Measurements from ENCODE around the gene PPP3R1. TPM values are rescaled to one million over a fixed set of nuclear protein-coding genes. Genes with fewer than 3 reads are reported as not detected.

The PPP3R1 gene
- total RNA-seq, 1 donor from 2014 or later = 72.3 TPM

GRCh38 chr2:68236103-68236734, 16.1 kb downstream of the PPP3R1 start:
- Mint-ChIP-seq H3K4me1 (ENCODE audit: low read depth) (peaks cover 58% of the 10 kb centered on the region), H3K4me3 (ENCODE audit: unreplicated experiment) (no peak overlapping the region), H3K9me3 (ENCODE audit: low read depth) (no peaks in the 10 kb centered on the region), H3K36me3 (ENCODE audit: low read depth) (no peaks in the 10 kb centered on the region), H3K27me3 (ENCODE audit: low read depth) (no peaks in the 10 kb centered on the region), H3K27ac (ENCODE audit: unreplicated experiment) (peak overlapping the region; percentile 2)
- no peak for DNase-seq (ENCODE audit: low spot score)
- no peak for TF ChIP-seq CTCF (IDR thresholded peaks at IDR 0.05)

- Mint-ChIP-seq H3K27ac (ENCODE audit: unreplicated experiment) (peak overlapping the region; percentile 22), H3K36me3 (ENCODE audit: low read depth) (no peaks in the 10 kb centered on the region), H3K4me3 (ENCODE audit: unreplicated experiment) (no peak overlapping the region), H3K4me1 (ENCODE audit: low read depth) (peaks cover 62% of the 10 kb centered on the region), H3K27me3 (ENCODE audit: low read depth) (no peaks in the 10 kb centered on the region), H3K9me3 (ENCODE audit: low read depth) (no peaks in the 10 kb centered on the region)
- no peak for DNase-seq (ENCODE audit: low spot score)
- no peak for TF ChIP-seq CTCF (IDR thresholded peaks at IDR 0.05)
Observed at GRCh38 chr2:68235090-68235489, 17.2 kb downstream of the PPP3R1 start.

GRCh38 chr2:68234405-68234804, 17.9 kb downstream of the PPP3R1 start:
- Mint-ChIP-seq H3K4me1 (ENCODE audit: low read depth) (peaks cover 64% of the 10 kb centered on the region), H3K4me3 (ENCODE audit: unreplicated experiment) (no peak overlapping the region), H3K27ac (ENCODE audit: unreplicated experiment) (no peak overlapping the region), H3K27me3 (ENCODE audit: low read depth) (no peaks in the 10 kb centered on the region), H3K9me3 (ENCODE audit: low read depth) (no peaks in the 10 kb centered on the region), H3K36me3 (ENCODE audit: low read depth) (no peaks in the 10 kb centered on the region)
- no peak for DNase-seq (ENCODE audit: low spot score)
- no peak for TF ChIP-seq CTCF (IDR thresholded peaks at IDR 0.05)

GRCh38 chr2:68231061-68231372, 21.3 kb downstream of the PPP3R1 start:
- H3K9me3 Mint-ChIP-seq (ENCODE audit: low read depth) = no peaks in the 10 kb centered on the region
- TF ChIP-seq CTCF (IDR thresholded peaks at IDR 0.05) = no peak
- peaks cover 53% of the 10 kb centered on the region for H3K4me1 Mint-ChIP-seq (ENCODE audit: low read depth)
- no peak overlapping the region for H3K4me3 Mint-ChIP-seq (ENCODE audit: unreplicated experiment)
- no peaks in the 10 kb centered on the region for H3K36me3 Mint-ChIP-seq (ENCODE audit: low read depth)
- no peaks in the 10 kb centered on the region for H3K27me3 Mint-ChIP-seq (ENCODE audit: low read depth)
- H3K27ac Mint-ChIP-seq (ENCODE audit: unreplicated experiment) = peak overlapping the region; percentile 87
- DNase-seq (ENCODE audit: low spot score) = no peak

- H3K27me3 Mint-ChIP-seq (ENCODE audit: low read depth) = no peaks in the 10 kb centered on the region
- peaks cover 55% of the 10 kb centered on the region for H3K4me1 Mint-ChIP-seq (ENCODE audit: low read depth)
- H3K9me3 Mint-ChIP-seq (ENCODE audit: low read depth) = no peaks in the 10 kb centered on the region
- H3K27ac Mint-ChIP-seq (ENCODE audit: unreplicated experiment) = peak overlapping the region; percentile 87
- TF ChIP-seq CTCF (IDR thresholded peaks at IDR 0.05) = no peak
- H3K36me3 Mint-ChIP-seq (ENCODE audit: low read depth) = no peaks in the 10 kb centered on the region
- H3K4me3 Mint-ChIP-seq (ENCODE audit: unreplicated experiment) = peak overlapping the region; percentile 14
- no peak for DNase-seq (ENCODE audit: low spot score)
Observed at GRCh38 chr2:68230241-68231060, 21.9 kb downstream of the PPP3R1 start.

Measured in chondrocyte (in vitro differentiated cells).